Chondrocyte (in vitro differentiated cells): ENCODE results near the gene TUFT1. TPM values are rescaled to one million over a fixed set of nuclear protein-coding genes. Genes with fewer than 3 reads are reported as not detected.
A peak's percentile ranks its signal among the peaks of the same experiment; 100 is the strongest.

Experiments
- DNase-seq: peaks from one replicate; pipeline ENCODE4 v3.0.0; 2021; ENCODE audit warnings: mixed read lengths, low spot score
- H3K27ac Mint-ChIP-seq: one replicate; pipeline ENCODE4 v1.8.0; 2021; ENCODE audit warnings: mild to moderate bottlenecking, moderate library complexity, mixed read lengths; ENCODE audit not compliant: unreplicated experiment
- H3K27me3 Mint-ChIP-seq: 2 replicates; pipeline ENCODE4 v1.8.0; 2021; ENCODE audit warnings: low read depth, mixed read lengths
- H3K36me3 Mint-ChIP-seq: 2 replicates; pipeline ENCODE4 v1.8.0; 2021; ENCODE audit warnings: low read depth, mixed read lengths
- H3K4me1 Mint-ChIP-seq: 2 replicates; pipeline ENCODE4 v1.8.0; 2021; ENCODE audit warnings: low read depth, mild to moderate bottlenecking, mixed read lengths
- H3K4me3 Mint-ChIP-seq: one replicate; pipeline ENCODE4 v1.8.0; 2021; ENCODE audit warnings: mild to moderate bottlenecking, moderate library complexity, mixed read lengths; ENCODE audit not compliant: unreplicated experiment
- H3K9me3 Mint-ChIP-seq: 2 replicates; pipeline ENCODE4 v1.8.0; 2021; ENCODE audit warnings: low read depth, mixed read lengths
- CTCF ChIP-seq: fragments of 200-600 bp; sonication (generic); IDR thresholded peaks from 2 replicates; pipeline ENCODE4 v1.5.0; 2021; ENCODE audit warnings: antibody characterized with exemption, mild to moderate bottlenecking, moderate library complexity
- total RNA-seq: library from RNA; stranded (reverse); gene quantifications from 3 replicates; pipeline ENCODE4 v1.2.1, GENCODE V29; 2021

TUFT1 gene
- total RNA-seq, 1 donor from 2014 or later, result 33.0 TPM

- H3K36me3 Mint-ChIP-seq, result no peaks in the 10 kb centered on the region
- no peak overlapping the region for H3K4me3 Mint-ChIP-seq
- DNase-seq, result no peak
- no peak for TF ChIP-seq CTCF
- H3K9me3 Mint-ChIP-seq, result no peaks in the 10 kb centered on the region
- H3K4me1 Mint-ChIP-seq, result no peaks in the 10 kb centered on the region
- H3K27me3 Mint-ChIP-seq, result peaks cover 8% of the 10 kb centered on the region
- H3K27ac Mint-ChIP-seq, result no peak overlapping the region
These were observed 37.9 kb upstream of the TUFT1 start for GRCh38 chr1:151502035-151502700.

- Mint-ChIP-seq H3K27me3 (peaks cover 9% of the 10 kb centered on the region), H3K36me3 (no peaks in the 10 kb centered on the region), H3K4me1 (no peaks in the 10 kb centered on the region), H3K27ac (no peak overlapping the region), H3K4me3 (no peak overlapping the region), H3K9me3 (no peaks in the 10 kb centered on the region)
- no peak for TF ChIP-seq CTCF
- peak; percentile 5 for DNase-seq
These were observed 37.0 kb upstream of the TUFT1 start for GRCh38 chr1:151502859-151503780.

GRCh38 chr1:151504252-151504651 is 35.9 kb upstream of the TUFT1 start:
- DNase-seq, result no peak
- TF ChIP-seq CTCF, result no peak
- Mint-ChIP-seq H3K4me3 (no peak overlapping the region), H3K4me1 (no peaks in the 10 kb centered on the region), H3K9me3 (no peaks in the 10 kb centered on the region), H3K36me3 (no peaks in the 10 kb centered on the region), H3K27ac (no peak overlapping the region), H3K27me3 (peaks cover 9% of the 10 kb centered on the region)

GRCh38 chr1:151504759-151505158 is 35.4 kb upstream of the TUFT1 start:
- peaks cover 9% of the 10 kb centered on the region for H3K27me3 Mint-ChIP-seq
- TF ChIP-seq CTCF, result no peak
- no peak overlapping the region for H3K4me3 Mint-ChIP-seq
- no peaks in the 10 kb centered on the region for H3K9me3 Mint-ChIP-seq
- no peaks in the 10 kb centered on the region for H3K4me1 Mint-ChIP-seq
- no peaks in the 10 kb centered on the region for H3K36me3 Mint-ChIP-seq
- no peak for DNase-seq
- no peak overlapping the region for H3K27ac Mint-ChIP-seq

GRCh38 chr1:151508833-151509232 is 31.3 kb upstream of the TUFT1 start:
- Mint-ChIP-seq H3K36me3 (no peaks in the 10 kb centered on the region), H3K27me3 (peaks cover 6% of the 10 kb centered on the region), H3K9me3 (no peaks in the 10 kb centered on the region), H3K4me3 (no peak overlapping the region), H3K27ac (no peak overlapping the region), H3K4me1 (peaks cover 22% of the 10 kb centered on the region)
- DNase-seq, result peak; percentile 14
- no peak for TF ChIP-seq CTCF
